B cell (primary cell): ENCODE data around the gene NR0B2. TPM values are rescaled to one million over a fixed set of nuclear protein-coding genes. Genes with fewer than 3 reads are reported as not detected.

Experiments
- ATAC-seq: fragments of 200-7000 bp; cut with Tn5 transposase; one replicate; pipeline ENCODE4 v1.10.0; 2021; ENCODE audit warnings: low read depth, mild to moderate bottlenecking, moderate number of reproducible peaks, moderate library complexity
- CTCF ChIA-PET: fragments of 350-600 bp; sonication (Branson Sonifier 250); formaldehyde crosslinking; loops from one replicate; lab custom pipeline; 2021; ENCODE audit warnings: antibody characterized with exemption, inconsistent platforms; lab: Charles Lee
- POLR2A ChIA-PET: fragments of 350-600 bp; sonication (Branson Sonifier 250); formaldehyde crosslinking; loops from one replicate; lab custom pipeline; 2021; ENCODE audit warnings: antibody characterized with exemption; lab: Charles Lee
- DNase-seq: peaks from one replicate; pipeline ENCODE4 v3.0.0; 2013
- H2AFZ ChIP-seq: 2 replicates; pipeline ENCODE4 v1.6.1; 2012; ENCODE audit warnings: mild to moderate bottlenecking, low read depth, low read length; ENCODE audit not compliant: insufficient read depth, poor library complexity, severe bottlenecking
- H3K27ac ChIP-seq, 2 donors: 1 replicate in 1 of 2; 2 replicates in 1 of 2; pipeline ENCODE4 v1.5.1; 2012 to 2013; ENCODE audit warnings: low read length in 2 of 2, mild to moderate bottlenecking in 2 of 2, moderate library complexity in 1 of 2
- H3K27me3 ChIP-seq, 4 experiments: fragments of 200-600 bp in 1 of 4; sonication (generic) in 1 of 4; replicated peaks in 1 of 4; 1 replicate in 2 of 4; 2 replicates in 2 of 4; pipeline versions ENCODE4 v1.6.1 to v1.7.0; 2013 to 2016; ENCODE audit warnings: low read length in 3 of 4, mild to moderate bottlenecking in 2 of 4, mixed read lengths in 1 of 4, moderate library complexity in 1 of 4; ENCODE audit not compliant: insufficient read depth in 4 of 4, control insufficient read depth in 3 of 4; ENCODE audit errors: control extremely low read depth in 1 of 4
- H3K36me3 ChIP-seq, 2 experiments: replicated peaks in 1 of 2; 1 replicate in 1 of 2; 2 replicates in 1 of 2; pipeline versions ENCODE4 v1.6.1 to v1.7.1; 2013; ENCODE audit warnings: low read length in 1 of 2; ENCODE audit not compliant: insufficient read depth in 2 of 2, control insufficient read depth in 1 of 2; ENCODE audit errors: control extremely low read depth in 1 of 2, extremely low read depth in 1 of 2
- H3K4me1 ChIP-seq, 2 donors: fragments of 200-600 bp in 1 of 2; sonication (generic) in 1 of 2; 1 replicate in 1 of 2; 2 replicates in 1 of 2; pipeline versions ENCODE4 v1.5.1 to v1.6.1; 2013 to 2017; ENCODE audit warnings: low read length in 2 of 2; ENCODE audit not compliant: control insufficient read depth in 2 of 2, insufficient read depth in 2 of 2
- H3K4me2 ChIP-seq: replicated peaks from 2 replicates; pipeline ENCODE3; 2012; ENCODE audit warnings: mild to moderate bottlenecking, low read depth, low read length; ENCODE audit not compliant: poor library complexity, severe bottlenecking
- H3K4me3 ChIP-seq, 5 experiments: fragments of 200-600 bp in 1 of 5; sonication (generic) in 1 of 5; 1 replicate in 3 of 5; 2 replicates in 2 of 5; pipeline versions ENCODE4 v1.5.1 to v1.7.0; 2011 to 2016; ENCODE audit warnings: low read length in 4 of 5, mild to moderate bottlenecking in 4 of 5, low read depth in 2 of 5, control low read depth in 1 of 5, moderate library complexity in 1 of 5; ENCODE audit not compliant: insufficient read depth in 1 of 5; ENCODE audit errors: control extremely low read depth in 1 of 5, extremely low read depth in 1 of 5
- H3K79me2 ChIP-seq: fragments of 200-600 bp; sonication (generic); one replicate; pipeline ENCODE4 v1.6.0; 2016; ENCODE audit warnings: low read length; ENCODE audit not compliant: control insufficient read depth, insufficient read depth
- H3K9ac ChIP-seq: fragments of 200-600 bp; sonication (generic); 2 replicates; pipeline ENCODE4 v1.6.1; 2017; ENCODE audit warnings: mild to moderate bottlenecking, low read length, moderate library complexity
- H3K9me3 ChIP-seq, 3 donors: one replicate each; pipeline versions ENCODE4 v1.6.1 to v1.7.1; 2013; ENCODE audit warnings: low read length in 2 of 3; ENCODE audit not compliant: control insufficient read depth in 2 of 3, insufficient read depth in 1 of 3; ENCODE audit errors: control extremely low read depth in 1 of 3
- H4K20me1 ChIP-seq: 2 replicates; pipeline ENCODE4 v1.6.0; 2012; ENCODE audit warnings: mild to moderate bottlenecking, low read length; ENCODE audit not compliant: insufficient read depth, control insufficient read depth, poor library complexity, severe bottlenecking
- H3K27ac Mint-ChIP-seq: one replicate; pipeline ENCODE4 v1.8.0; 2021; ENCODE audit warnings: mixed read lengths
- H3K27me3 Mint-ChIP-seq: one replicate; pipeline ENCODE4 v1.8.0; 2021; ENCODE audit warnings: mixed read lengths
- H3K4me1 Mint-ChIP-seq: one replicate; pipeline ENCODE4 v1.8.0; 2021; ENCODE audit warnings: mixed read lengths
- H3K4me3 Mint-ChIP-seq: one replicate; pipeline ENCODE4 v1.8.0; 2021; ENCODE audit warnings: mixed read lengths
- H3K9me3 Mint-ChIP-seq: one replicate; pipeline ENCODE4 v1.8.0; 2022; ENCODE audit warnings: mixed read lengths; ENCODE audit not compliant: insufficient read depth
- EZH2 ChIP-seq: IDR thresholded peaks from 2 replicates; pipeline ENCODE4 v1.6.1; 2012; ENCODE audit warnings: borderline replicate concordance, low read depth, mild to moderate bottlenecking, moderate library complexity, low read length; ENCODE audit not compliant: insufficient read depth, poor library complexity, severe bottlenecking
- WGBS: methylation state at CpG from one replicate; pipeline ENCODE4 v1.1.5; 2013; ENCODE audit warnings: missing lambda C conversion rate; ENCODE audit not compliant: insufficient coverage; 5-methylcytosine and 5-hydroxymethylcytosine counted together
- intact Hi-C: fragments of 100-400 bp; cut with micrococcal nuclease; formaldehyde crosslinking; loops from one replicate; pipeline ENCODE4 v1.10.0; 2022
- polyA plus RNA-seq: library from polyadenylated mRNA; depleted of rRNA; stranded (reverse); fragments of >200 nt; gene quantifications from 2 replicates; pipeline ENCODE4 v1.2.3, GENCODE V29; 2012
- total RNA-seq, 2 donors: library from RNA; stranded (reverse); fragments of 120-200 nt in 1 of 2; gene quantifications; 1 replicate in 1 of 2; 2 replicates in 1 of 2; pipeline versions ENCODE4 v1.2.3 to v1.2.4, GENCODE V29; 2013 to 2022
- TF ChIP-seq, protein P1 (sequence below): fragments of 200-600 bp; IDR thresholded peaks from one replicate; pipeline ENCODE4 v1.8.0; 2022; ENCODE audit warnings: antibody characterized with exemption, mild to moderate bottlenecking

Gene NR0B2
- total and polyA plus RNA-seq, 2 donors (not counting 1 experiment from before 2014, with no cell fraction given), result not detected

DNA sequence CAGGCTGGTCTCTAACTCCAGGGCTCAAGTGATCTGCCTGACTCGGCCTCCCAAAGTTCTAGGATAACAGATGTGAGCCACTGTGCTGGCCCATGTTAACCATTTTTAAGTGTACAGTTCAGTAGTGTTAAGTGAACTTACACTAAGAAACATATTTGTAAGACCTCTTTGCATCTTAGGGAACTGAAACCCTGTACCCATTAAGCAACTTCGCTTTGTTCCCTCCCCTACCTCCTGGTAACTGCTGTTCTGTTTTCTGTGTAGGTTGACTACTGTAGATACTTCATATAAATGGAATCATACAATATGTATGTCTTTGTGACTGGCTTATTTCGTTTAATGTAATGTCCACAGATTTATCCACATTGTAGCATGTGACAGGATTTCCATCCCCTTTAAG is 18.8 kb upstream of the NR0B2 start:
- H3K4me1 Mint-ChIP-seq, result peaks cover 11% of the 10 kb centered on the region
- Histone ChIP-seq H3K27me3 (no peaks in the 10 kb centered on the region), H4K20me1 (peaks cover 17% of the 10 kb centered on the region), H3K27ac (peak overlapping the region in 1 of 2 donors; percentile 12), H3K36me3 (peaks cover 0 to 31% of the 10 kb centered on the region in 2 experiments), H3K4me2 (peak overlapping the region; percentile 18), H3K9me3 (no peaks in the 10 kb centered on the region), H3K4me1 (peaks cover 7 to 12% of the 10 kb centered on the region in 2 donors), H3K79me2 (peaks cover 42% of the 10 kb centered on the region), H2AFZ (no peak overlapping the region), H3K9ac (no peak overlapping the region), H3K4me3 (no peak overlapping the region)
- intact Hi-C loops, result no loop called here
- DNase-seq (peak; percentile 68), ATAC-seq (peak; percentile 91)
- TF ChIP-seq EZH2, result no peak
- TF ChIP-seq, protein P1, sequence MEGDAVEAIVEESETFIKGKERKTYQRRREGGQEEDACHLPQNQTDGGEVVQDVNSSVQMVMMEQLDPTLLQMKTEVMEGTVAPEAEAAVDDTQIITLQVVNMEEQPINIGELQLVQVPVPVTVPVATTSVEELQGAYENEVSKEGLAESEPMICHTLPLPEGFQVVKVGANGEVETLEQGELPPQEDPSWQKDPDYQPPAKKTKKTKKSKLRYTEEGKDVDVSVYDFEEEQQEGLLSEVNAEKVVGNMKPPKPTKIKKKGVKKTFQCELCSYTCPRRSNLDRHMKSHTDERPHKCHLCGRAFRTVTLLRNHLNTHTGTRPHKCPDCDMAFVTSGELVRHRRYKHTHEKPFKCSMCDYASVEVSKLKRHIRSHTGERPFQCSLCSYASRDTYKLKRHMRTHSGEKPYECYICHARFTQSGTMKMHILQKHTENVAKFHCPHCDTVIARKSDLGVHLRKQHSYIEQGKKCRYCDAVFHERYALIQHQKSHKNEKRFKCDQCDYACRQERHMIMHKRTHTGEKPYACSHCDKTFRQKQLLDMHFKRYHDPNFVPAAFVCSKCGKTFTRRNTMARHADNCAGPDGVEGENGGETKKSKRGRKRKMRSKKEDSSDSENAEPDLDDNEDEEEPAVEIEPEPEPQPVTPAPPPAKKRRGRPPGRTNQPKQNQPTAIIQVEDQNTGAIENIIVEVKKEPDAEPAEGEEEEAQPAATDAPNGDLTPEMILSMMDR, result no peak
- H3K9me3 Mint-ChIP-seq, result no peaks in the 10 kb centered on the region
- no CpG with 5 or more reads among the region's 3 CpGs for WGBS
- H3K4me3 Mint-ChIP-seq, result peak overlapping the region; percentile 9
- H3K27me3 Mint-ChIP-seq, result no peaks in the 10 kb centered on the region
- ChIA-PET CTCF (interaction anchor here (0.6 kb wide), 1 partner anchor 250 kb away, joined by 4 read pairs; no protein-coding TSS in a partner anchor), POLR2A (no interaction called here)
- peak overlapping the region; percentile 69 for H3K27ac Mint-ChIP-seq

DNA sequence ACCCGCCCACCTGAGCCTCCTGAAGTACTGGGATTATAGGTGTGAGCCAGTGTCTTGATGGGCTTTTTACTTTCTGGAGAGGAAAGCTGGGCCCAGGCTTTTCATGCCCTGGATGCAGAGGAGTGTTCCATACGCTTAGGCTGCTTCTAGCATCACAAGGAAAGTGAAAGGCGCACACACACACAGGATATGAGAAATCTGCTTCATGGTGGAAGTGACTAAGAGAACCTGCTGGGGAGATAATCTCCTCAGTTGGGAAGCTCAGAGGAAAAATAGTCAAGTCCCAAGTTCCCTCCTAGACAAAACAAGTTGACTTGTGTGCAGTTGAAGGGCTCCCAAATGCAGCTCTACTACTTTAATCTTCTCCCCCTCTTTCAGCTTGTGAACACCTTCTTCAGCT is 9.9 kb upstream of the NR0B2 start:
- H3K27me3 ChIP-seq, result no peaks in the 10 kb centered on the region

More for the DNA sequence above, 9.9 kb upstream of the NR0B2 start:
- Histone ChIP-seq H3K4me1 (peaks cover 17 to 20% of the 10 kb centered on the region in 2 donors), H4K20me1 (peaks cover 41% of the 10 kb centered on the region), H3K9me3 (no peaks in the 10 kb centered on the region), H3K79me2 (peaks cover 50% of the 10 kb centered on the region), H2AFZ (no peak overlapping the region), H3K27ac (no peak overlapping the region), H3K36me3 (peaks cover 14 to 30% of the 10 kb centered on the region in 2 experiments), H3K4me3 (no peak overlapping the region), H3K9ac (no peak overlapping the region), H3K4me2 (no peak overlapping the region)
- Mint-ChIP-seq H3K4me1 (peaks cover 33% of the 10 kb centered on the region), H3K27ac (no peak overlapping the region), H3K27me3 (no peaks in the 10 kb centered on the region), H3K4me3 (peak overlapping the region; percentile 93), H3K9me3 (no peaks in the 10 kb centered on the region)
- no peak for ATAC-seq
- TF ChIP-seq, protein P1, result no peak
- no peak for TF ChIP-seq EZH2
- POLR2A ChIA-PET, result interaction anchor here (1.0 kb wide), 1 partner anchor 23 kb away, joined by 5 read pairs; the partner anchor contains the start of gene GPATCH3
- CTCF ChIA-PET, result no interaction called here
- DNase-seq, result no peak
- 100% methylated on average over 2 of the region's 3 CpGs for WGBS
- intact Hi-C loops, result no loop called here
